IMR-90 (cell line): ENCODE data around the gene SRRM4. TPM values are rescaled to one million over a fixed set of nuclear protein-coding genes. Genes with fewer than 3 reads are reported as not detected.
"Not testable (repeated sequence)": the region's sequence is repeated elsewhere in the genome, so short reads cannot be mapped to it uniquely, and the experiment has no call there.

ENCODE experiments used
- ATAC-seq: fragments of 200-7000 bp; cut with Tn5 transposase; 2 replicates; pipeline ENCODE4 v1.9.1; 2020; ENCODE audit warnings: low read depth, mild to moderate bottlenecking, moderate library complexity
- BruUV-seq: library from RNA; stranded (reverse); fragments of 400-500 nt; replicated peaks from 2 replicates; lab custom pipeline; 2021; lab: Mats Ljungman, UMichigan
- CTCF ChIA-PET: fragments of 300-600 bp; formaldehyde crosslinking; extraction: SDS; loops from one replicate; lab custom pipeline; 2021; ENCODE audit warnings: antibody characterized with exemption; lab: Yijun Ruan, JAX
- POLR2A ChIA-PET: fragments of 300-600 bp; sonication (Branson Sonifier 250); formaldehyde crosslinking; loops from one replicate; lab custom pipeline; 2022; ENCODE audit warnings: antibody characterized with exemption; ENCODE audit not compliant: unreplicated experiment; lab: Charles Lee
- DNase-seq: peaks from one replicate; pipeline ENCODE4 v3.0.0; 2013
- H2AFZ ChIP-seq: replicated peaks from 2 replicates; pipeline ENCODE3; 2013; ENCODE audit warnings: low read length, mild to moderate bottlenecking; ENCODE audit not compliant: poor library complexity
- H2AK5ac ChIP-seq: 2 replicates; pipeline ENCODE4 v1.6.1; 2013; ENCODE audit warnings: low read depth, low read length, inconsistent platforms
- H2AK9ac ChIP-seq: replicated peaks from 2 replicates; pipeline ENCODE3; 2013; ENCODE audit warnings: mild to moderate bottlenecking, low read depth, low read length, moderate library complexity; ENCODE audit not compliant: poor library complexity
- H2BK120ac ChIP-seq: 2 replicates; pipeline ENCODE4 v1.6.1; 2013; ENCODE audit warnings: low read depth, low read length, inconsistent platforms
- H2BK15ac ChIP-seq: 3 replicates; pipeline ENCODE4 v1.6.1; 2013; ENCODE audit warnings: low read depth, low read length, inconsistent platforms
- H2BK20ac ChIP-seq: 2 replicates; pipeline ENCODE4 v1.6.1; 2013; ENCODE audit warnings: low read depth, mild to moderate bottlenecking, inconsistent platforms, low read length, moderate library complexity
- H2BK5ac ChIP-seq: 2 replicates; pipeline ENCODE4 v1.6.1; 2013; ENCODE audit warnings: mild to moderate bottlenecking, low read depth, low read length, inconsistent platforms; ENCODE audit not compliant: poor library complexity, severe bottlenecking
- H3K14ac ChIP-seq: replicated peaks from 2 replicates; pipeline ENCODE4 v1.6.1; 2013; ENCODE audit warnings: low read depth, low read length, inconsistent platforms
- H3K18ac ChIP-seq: 2 replicates; pipeline ENCODE4 v1.6.1; 2013; ENCODE audit warnings: low read depth, low read length, control low read depth
- H3K23ac ChIP-seq: 2 replicates; pipeline ENCODE4 v1.6.1; 2013; ENCODE audit warnings: low read depth, low read length, inconsistent platforms
- H3K27ac ChIP-seq: 2 replicates; pipeline ENCODE4 v1.5.1; 2013; ENCODE audit warnings: mild to moderate bottlenecking, control low read depth, low read length; ENCODE audit not compliant: insufficient read depth
- H3K27me3 ChIP-seq: 2 replicates; pipeline ENCODE4 v1.6.1; 2013; ENCODE audit warnings: low read length; ENCODE audit not compliant: control insufficient read depth, insufficient read depth
- H3K36me3 ChIP-seq: 2 replicates; pipeline ENCODE4 v1.6.1; 2013; ENCODE audit warnings: low read length, mixed read lengths; ENCODE audit not compliant: control insufficient read depth, insufficient read depth
- H3K4ac ChIP-seq: 2 replicates; pipeline ENCODE4 v1.6.1; 2013; ENCODE audit warnings: low read depth, low read length, inconsistent platforms
- H3K4me1 ChIP-seq: 2 replicates; pipeline ENCODE4 v1.6.1; 2013; ENCODE audit warnings: low read length, mixed read lengths; ENCODE audit not compliant: control insufficient read depth, insufficient read depth
- H3K4me2 ChIP-seq: 2 replicates; pipeline ENCODE4 v1.6.1; 2013; ENCODE audit warnings: low read depth, mild to moderate bottlenecking, control low read depth, low read length, moderate library complexity
- H3K4me3 ChIP-seq: 2 replicates; pipeline ENCODE4 v1.5.1; 2013; ENCODE audit warnings: low read depth, mild to moderate bottlenecking, control low read depth, low read length, moderate library complexity; ENCODE audit not compliant: insufficient read depth
- H3K56ac ChIP-seq: 2 replicates; pipeline ENCODE4 v1.6.1; 2013; ENCODE audit warnings: low read length, inconsistent platforms; ENCODE audit not compliant: insufficient read depth; ENCODE audit errors: extremely low read depth
- H3K79me1 ChIP-seq, 2 experiments: 2 replicates each; pipeline ENCODE4 v1.6.1; 2013; ENCODE audit warnings: low read length in 2 of 2, inconsistent platforms in 1 of 2, low read depth in 1 of 2
- H3K9ac ChIP-seq: 2 replicates; pipeline ENCODE4 v1.6.1; 2013; ENCODE audit warnings: low read depth, low read length, control low read depth
- H3K9me1 ChIP-seq: 2 replicates; pipeline ENCODE4 v1.6.1; 2013; ENCODE audit warnings: low read length, inconsistent platforms; ENCODE audit not compliant: insufficient read depth
- H3K9me3 ChIP-seq: 2 replicates; pipeline ENCODE4 v1.6.1; 2013; ENCODE audit warnings: low read length; ENCODE audit not compliant: control insufficient read depth, insufficient read depth
- H4K20me1 ChIP-seq: 2 replicates; pipeline ENCODE4 v1.6.1; 2013; ENCODE audit warnings: low read length, inconsistent platforms; ENCODE audit not compliant: insufficient read depth
- H4K5ac ChIP-seq: 2 replicates; pipeline ENCODE4 v1.6.1; 2013; ENCODE audit warnings: mild to moderate bottlenecking, low read depth, low read length, control low read depth
- H4K8ac ChIP-seq, 2 experiments: 2 replicates each; pipeline ENCODE4 v1.6.1; 2013; ENCODE audit warnings: low read depth in 2 of 2, low read length in 2 of 2, control low read depth in 1 of 2, inconsistent platforms in 1 of 2
- H4K91ac ChIP-seq: 2 replicates; pipeline ENCODE4 v1.6.1; 2013; ENCODE audit warnings: low read depth, low read length, inconsistent platforms; ENCODE audit not compliant: insufficient read depth
- MAFK ChIP-seq: IDR thresholded peaks from 2 replicates; pipeline ENCODE4 v1.6.1; 2012; ENCODE audit warnings: low read depth, low read length, improper control_type of control experiment
- RFX5 ChIP-seq: IDR thresholded peaks from 2 replicates; pipeline ENCODE4 v1.8.0; 2012; ENCODE audit warnings: low read depth, mild to moderate bottlenecking, low read length, moderate library complexity
- WGBS, 2 experiments: methylation state at CpG; one replicate each; pipeline versions ENCODE4 v1.1.5 to v1.1.7; 2013; ENCODE audit warnings: missing lambda C conversion rate in 2 of 2; ENCODE audit not compliant: insufficient read length in 1 of 2; ENCODE audit errors: extremely low coverage in 2 of 2; 5-methylcytosine and 5-hydroxymethylcytosine counted together
- dilution Hi-C: fragments of 300-500 bp; cut with HindIII; formaldehyde crosslinking; loops from one replicate; pipeline ENCODE4 v1.14.3; 2018; ENCODE audit warnings: low sequenced_read_pairs; ENCODE audit not compliant: unreplicated experiment
- in situ Hi-C: fragments of 300-500 bp; cut with MboI; formaldehyde crosslinking; loops from 3 replicates; pipeline ENCODE4 v1.14.3; 2019; ENCODE audit warnings: low sequenced_read_pairs, inconsistent platforms, mixed read lengths
- intact Hi-C: fragments of 100-400 bp; cut with micrococcal nuclease; formaldehyde crosslinking; loops from 2 replicates; pipeline ENCODE4 v1.10.0; 2022
- polyA plus RNA-seq, 3 experiments: library from polyadenylated mRNA; depleted of rRNA; stranded (reverse); fragments of >200 nt; gene quantifications; 2 replicates each; pipeline ENCODE4 v1.2.3, GENCODE V29; 2012; ENCODE audit warnings: low replicate concordance in 1 of 3
- total RNA-seq: library from RNA; depleted of rRNA; stranded (reverse); fragments of >200 nt; gene quantifications from 2 replicates; pipeline ENCODE4 v1.2.3, GENCODE V29; 2012

The SRRM4 gene
- total and polyA plus RNA-seq, 2 of the 4 experiments (the other 2 are of a cell fraction), result not detected

GRCh38 chr12:119102714-119103113 is 121.4 kb downstream of the SRRM4 start:
- H3K56ac ChIP-seq, result no peak overlapping the region
- H3K9me3 ChIP-seq, result peaks cover 7% of the 10 kb centered on the region; the same call in 1 of the 2 replicates
- ChIA-PET CTCF (no interaction called here), POLR2A (no interaction called here)
- H3K18ac ChIP-seq, result no peak overlapping the region
- no peaks in the 10 kb centered on the region for H3K27me3 ChIP-seq
- H2BK120ac ChIP-seq, result no peak overlapping the region
- H2AFZ ChIP-seq, result no peak overlapping the region
- no peak overlapping the region for H2BK15ac ChIP-seq
- H3K4me2 ChIP-seq, result no peak overlapping the region
- no CpG with 5 or more reads among the region's 1 CpG for WGBS, 2 experiments
- no peaks in the 10 kb centered on the region for H4K20me1 ChIP-seq
- BruUV-seq, result no TSS peak
- H2BK20ac ChIP-seq, result no peak overlapping the region
- dilution Hi-C loops (no loop called here), intact Hi-C loops (no loop called here), in situ Hi-C loops (no loop called here)
- H3K23ac ChIP-seq, result no peak overlapping the region
- H3K36me3 ChIP-seq, result no peaks in the 10 kb centered on the region
- no peaks in the 10 kb centered on the region for H3K4me1 ChIP-seq
- H3K79me1 ChIP-seq, result no peaks in the 10 kb centered on the region
- TF ChIP-seq MAFK, result peak; percentile 67
- TF ChIP-seq RFX5, result no peak
- no peaks in the 10 kb centered on the region for H3K9me1 ChIP-seq
- ATAC-seq (no peak), DNase-seq (no peak)
- H4K91ac ChIP-seq, result no peak overlapping the region
- no peak overlapping the region for H2BK5ac ChIP-seq
- no peak overlapping the region for H2AK5ac ChIP-seq
- no peak overlapping the region for H3K14ac ChIP-seq
- H4K8ac ChIP-seq, result no peak overlapping the region
- H3K9ac ChIP-seq, result no peak overlapping the region
- no peak overlapping the region for H2AK9ac ChIP-seq
- H3K27ac ChIP-seq, result no peak overlapping the region
- H4K5ac ChIP-seq, result no peak overlapping the region
- H3K4me3 ChIP-seq, result no peak overlapping the region
- no peak overlapping the region for H3K4ac ChIP-seq

GRCh38 chr12:119104969-119105368 is 123.6 kb downstream of the SRRM4 start:
- H3K27me3 ChIP-seq, in situ Hi-C loops, DNase-seq, H3K27ac ChIP-seq, BruUV-seq, H4K91ac ChIP-seq, H2AK5ac ChIP-seq, H4K5ac ChIP-seq, H3K23ac ChIP-seq, POLR2A ChIA-PET, H2BK15ac ChIP-seq, H2BK5ac ChIP-seq, H2BK20ac ChIP-seq, H3K9me3 ChIP-seq, H2BK120ac ChIP-seq, H3K4ac ChIP-seq, H2AK9ac ChIP-seq, H3K36me3 ChIP-seq, H3K56ac ChIP-seq, H3K9ac ChIP-seq, H4K20me1 ChIP-seq, ATAC-seq, H3K4me3 ChIP-seq, H3K14ac ChIP-seq, H4K8ac ChIP-seq, H2AFZ ChIP-seq, H3K9me1 ChIP-seq, H3K79me1 ChIP-seq, H3K4me1 ChIP-seq, CTCF ChIA-PET, dilution Hi-C loops, H3K4me2 ChIP-seq, intact Hi-C loops, H3K18ac ChIP-seq: not testable (repeated sequence)
- WGBS, 2 experiments, result no CpG with 5 or more reads among the region's 4 CpGs
